HK-2 (cell line): ENCODE measurements around the gene NR3C2.

Experiments used
- DNase-seq: peaks from one replicate; pipeline ENCODE4 v3.0.0-alpha.2; 2018; ENCODE audit not compliant: unreplicated experiment

NR3C2 gene

DNA sequence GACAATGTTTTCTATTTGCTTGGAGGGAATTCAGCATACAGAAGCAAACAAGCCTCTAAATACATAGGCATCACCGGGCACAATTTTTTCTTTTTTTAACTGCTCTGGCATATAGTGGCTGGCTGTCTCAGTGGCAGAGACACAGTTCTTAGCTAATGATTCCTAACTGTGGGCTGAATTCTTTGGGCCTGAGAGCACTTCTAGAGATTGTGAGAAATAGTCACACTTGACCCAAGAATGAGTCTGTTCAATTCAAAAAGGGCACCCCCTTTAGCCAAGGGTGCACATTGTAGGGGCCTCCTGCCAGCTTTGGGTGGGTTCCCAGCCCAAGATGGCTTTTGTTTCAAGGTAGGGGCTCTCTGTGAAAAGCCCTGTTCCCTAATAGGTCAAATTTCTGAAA, 364.6 kb downstream of the NR3C2 start:
- DNase-seq, result no peak

GRCh38 chr4:148076964-148077363, 365.2 kb downstream of the NR3C2 start:
- no peak for DNase-seq

DNA sequence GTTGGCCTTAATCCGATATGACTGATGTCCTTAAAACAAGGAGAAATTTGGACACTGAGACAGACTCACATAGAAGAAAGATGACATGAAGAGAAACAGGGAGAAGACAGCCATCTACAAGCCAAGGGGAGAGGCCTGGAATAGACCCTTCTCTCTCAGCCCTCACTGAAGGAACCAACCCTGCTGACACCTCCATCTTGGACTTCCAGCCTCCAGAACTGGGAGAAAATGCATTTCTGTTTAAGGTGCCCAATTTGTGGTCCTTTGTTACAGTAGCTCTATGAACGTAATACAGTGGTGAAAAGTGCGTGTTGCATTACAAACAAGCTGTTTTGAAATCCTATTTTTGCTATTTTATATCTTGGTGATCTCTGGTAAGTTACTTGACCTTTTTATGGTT, 366.8 kb downstream of the NR3C2 start:
- no peak for DNase-seq

DNA sequence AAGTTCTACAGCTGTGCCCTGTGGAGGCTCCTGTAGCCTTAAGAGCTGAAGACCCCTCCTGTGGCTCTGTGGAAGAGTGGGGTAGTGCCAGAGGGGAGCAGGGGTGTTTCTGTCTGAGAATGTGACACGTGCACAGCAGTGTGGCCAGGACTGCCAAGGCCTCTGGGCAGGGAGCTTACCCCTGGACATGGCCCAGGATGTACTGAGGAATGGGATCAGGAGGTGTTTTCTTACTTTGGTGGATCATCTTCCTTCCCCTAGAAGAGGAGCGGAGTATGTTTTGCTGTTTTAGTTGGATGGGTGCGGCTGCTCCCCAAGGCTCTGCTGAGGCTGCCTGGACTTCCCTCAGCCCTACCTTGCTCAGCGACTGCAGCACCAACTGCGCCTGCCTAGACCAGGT, 367.8 kb downstream of the NR3C2 start:
- no peak for DNase-seq

GRCh38 chr4:148073349-148073748, 368.9 kb downstream of the NR3C2 start:
- no peak for DNase-seq

GRCh38 chr4:148072789-148073188, 369.4 kb downstream of the NR3C2 start:
- no peak for DNase-seq

GRCh38 chr4:148071009-148071408, 371.2 kb downstream of the NR3C2 start:
- peak; percentile 70 for DNase-seq

GRCh38 chr4:148069895-148070178, 372.4 kb downstream of the NR3C2 start:
- no peak for DNase-seq

DNA sequence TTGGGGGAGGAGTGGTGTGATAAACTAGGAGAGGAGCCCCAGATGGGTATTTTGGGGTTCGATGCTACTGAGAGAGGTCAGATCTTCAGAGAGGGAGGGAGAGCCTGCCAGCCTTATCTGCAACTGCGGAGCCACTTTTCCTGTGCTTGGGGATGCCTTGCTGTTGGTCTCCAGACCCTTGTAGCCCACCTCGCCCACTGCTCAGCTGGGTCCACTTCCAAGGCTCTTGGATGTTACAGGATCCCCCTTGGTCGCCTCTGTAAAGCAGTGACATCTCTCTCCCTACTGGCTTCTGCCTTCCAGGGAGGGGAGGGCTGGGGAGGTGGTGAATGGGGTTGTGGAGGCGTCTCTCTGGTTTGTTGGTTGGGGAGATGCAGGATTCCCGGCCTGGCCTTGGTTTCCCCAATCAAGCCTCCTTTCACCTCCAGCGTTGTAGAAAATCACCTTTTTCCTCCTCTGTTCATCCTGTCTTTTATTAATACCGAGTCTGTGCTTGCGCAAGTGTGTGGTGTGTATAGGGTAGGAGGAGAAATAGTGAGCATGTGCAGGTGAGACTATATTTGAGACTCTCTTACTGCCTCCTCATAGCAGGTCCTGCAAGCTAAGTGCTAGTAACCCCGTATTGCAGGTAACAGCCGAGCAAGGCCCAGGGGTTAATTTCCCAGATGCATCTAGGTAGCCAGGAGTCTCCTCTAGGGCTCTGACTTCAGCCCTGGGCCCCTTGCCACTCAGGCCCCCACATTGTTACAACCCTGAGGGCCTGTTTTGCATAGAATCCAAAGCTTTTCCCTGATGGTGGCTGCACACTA, 372.9 kb downstream of the NR3C2 start:
- no peak for DNase-seq

DNA sequence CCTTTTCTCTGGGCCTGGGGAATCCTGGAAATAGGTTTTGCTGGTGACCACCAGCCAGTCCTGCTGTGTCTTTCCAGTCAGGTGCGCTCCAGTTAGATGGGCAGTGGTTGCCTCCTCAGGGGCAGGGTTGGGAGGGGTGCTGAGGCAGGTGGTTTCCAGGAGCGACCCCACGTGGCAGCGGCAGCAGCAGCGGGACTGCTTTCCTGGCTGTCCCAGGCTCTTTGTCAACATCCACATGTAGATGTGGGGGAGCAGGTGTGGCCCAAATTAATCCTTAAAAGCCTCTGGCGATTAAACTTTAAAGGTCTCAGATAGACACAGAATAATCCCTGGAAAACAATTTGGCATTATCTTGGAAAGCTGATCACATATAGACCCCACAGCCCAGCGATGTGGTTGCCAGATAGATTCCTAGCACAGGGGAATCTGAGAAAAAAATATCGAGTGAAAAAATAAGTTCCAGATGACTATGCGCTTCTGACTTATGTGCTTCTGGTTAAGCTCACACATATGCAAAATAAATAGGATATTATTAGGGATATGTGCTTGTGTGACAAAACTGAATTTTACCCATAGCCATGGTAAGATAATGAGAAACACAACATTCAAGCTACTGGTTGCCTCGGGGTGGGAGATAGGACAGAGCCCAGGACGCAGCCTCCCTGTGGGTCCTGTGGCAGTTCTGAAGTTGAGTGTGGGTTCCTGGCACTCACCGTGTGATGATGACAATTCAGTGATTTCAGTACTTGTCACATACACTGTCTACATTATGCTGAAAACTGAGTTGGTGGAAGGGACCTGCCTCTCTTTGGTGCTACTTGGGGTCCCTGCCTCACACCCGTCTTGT, 373.9 kb downstream of the NR3C2 start:
- DNase-seq, result no peak

DNA sequence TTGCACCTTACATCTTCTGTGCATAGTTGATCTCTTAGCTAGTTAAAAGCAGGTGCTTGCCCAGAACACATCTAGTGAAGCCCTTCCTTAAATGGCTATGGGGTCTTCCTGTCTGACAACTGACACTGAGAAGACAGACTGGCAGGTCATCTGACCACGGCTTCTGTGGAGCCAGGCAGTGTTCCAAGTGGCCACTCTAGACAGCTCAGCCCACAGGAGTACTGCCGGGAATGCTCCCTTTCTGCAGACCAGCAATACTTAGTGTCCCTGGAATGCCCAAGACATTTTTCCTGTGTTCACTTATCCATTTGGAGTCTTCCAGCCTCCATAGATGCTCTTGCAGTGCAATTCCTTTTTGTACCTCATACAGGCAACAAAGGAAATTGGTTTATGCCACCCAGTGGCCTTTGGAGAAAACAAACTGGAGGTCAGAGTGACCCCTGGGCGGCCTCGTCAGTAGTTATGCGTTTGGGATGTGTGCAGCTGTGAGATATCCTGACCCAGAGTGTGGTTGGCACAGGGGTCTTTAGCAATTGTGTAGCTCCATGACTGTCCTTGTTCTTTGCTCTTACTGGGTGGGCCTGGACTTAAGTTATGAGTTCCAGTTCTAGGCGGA, 374.8 kb downstream of the NR3C2 start:
- peak; percentile 27 for DNase-seq

GRCh38 chr4:148065075-148065474, 377.1 kb downstream of the NR3C2 start:
- DNase-seq, result no peak

DNA sequence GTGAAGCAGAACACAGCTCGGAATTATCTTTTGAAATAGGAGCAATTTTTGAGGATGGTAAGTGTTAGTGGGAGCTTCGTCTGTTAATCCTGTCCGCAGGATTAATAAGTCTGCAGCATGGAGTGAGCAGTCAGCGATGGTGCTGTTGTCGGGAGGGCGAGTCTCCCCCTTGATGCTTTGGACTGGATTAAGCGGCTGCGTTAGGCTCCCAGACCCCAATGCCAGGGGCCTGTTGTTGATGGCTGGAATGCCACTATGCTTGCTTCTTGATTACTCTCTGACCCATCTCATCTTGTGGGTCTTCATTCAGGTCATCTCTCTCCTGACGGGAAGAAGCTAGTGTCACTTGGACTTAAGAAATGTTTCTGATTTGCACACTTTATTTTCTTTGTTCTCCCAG, 377.8 kb downstream of the NR3C2 start:
- no peak for DNase-seq

DNA sequence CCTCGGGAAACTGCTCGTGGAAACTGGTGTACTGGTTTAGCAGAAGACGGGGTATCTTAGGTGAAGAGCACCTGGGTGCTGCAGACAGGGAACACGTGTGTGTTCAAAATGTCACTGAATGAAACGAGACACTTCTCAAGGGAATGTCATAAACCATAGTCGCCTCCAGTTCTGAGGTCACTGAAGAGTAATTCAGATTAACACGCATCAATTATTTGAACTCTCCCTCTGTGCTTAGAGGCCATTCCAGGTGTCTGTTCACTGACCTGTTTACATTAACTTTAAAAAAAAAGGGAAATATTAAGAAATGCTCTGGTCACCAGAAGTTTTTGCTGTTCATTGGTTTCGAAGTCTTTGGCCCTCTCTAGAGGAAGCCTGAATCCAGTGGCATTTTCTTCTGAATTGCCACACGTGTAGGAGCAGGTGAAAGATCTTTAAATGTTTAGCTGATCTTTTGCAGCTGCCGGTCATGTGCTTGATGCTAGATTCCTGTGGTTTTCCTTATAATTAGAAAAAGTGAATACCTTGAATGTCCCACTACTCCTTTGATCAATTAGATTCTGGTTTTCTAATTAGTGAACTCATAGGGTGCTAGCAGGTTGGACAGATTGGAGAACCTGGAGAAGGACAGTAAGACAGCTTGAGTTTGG, 379.8 kb downstream of the NR3C2 start:
- DNase-seq, result no peak

DNA sequence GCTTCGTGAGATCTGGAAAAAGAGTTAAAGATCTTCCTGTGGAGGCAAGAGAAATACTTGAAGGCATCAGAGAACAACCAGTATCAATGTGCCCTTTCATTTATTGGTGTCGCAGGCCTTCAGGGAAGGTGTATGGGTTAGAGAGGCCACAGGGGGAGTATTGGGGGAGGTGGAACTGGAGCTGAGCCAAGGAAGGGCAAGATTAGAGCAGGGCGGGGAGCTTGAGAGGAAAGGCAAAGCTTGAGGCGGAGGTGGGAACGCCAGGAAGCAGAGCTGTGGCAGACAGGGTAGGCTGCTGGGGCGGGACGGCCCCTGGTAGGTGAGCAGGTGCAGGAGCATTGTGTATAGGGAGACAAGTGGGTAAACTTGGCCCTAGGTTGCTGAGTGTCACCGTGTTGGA, 380.4 kb downstream of the NR3C2 start:
- DNase-seq, result no peak

DNA sequence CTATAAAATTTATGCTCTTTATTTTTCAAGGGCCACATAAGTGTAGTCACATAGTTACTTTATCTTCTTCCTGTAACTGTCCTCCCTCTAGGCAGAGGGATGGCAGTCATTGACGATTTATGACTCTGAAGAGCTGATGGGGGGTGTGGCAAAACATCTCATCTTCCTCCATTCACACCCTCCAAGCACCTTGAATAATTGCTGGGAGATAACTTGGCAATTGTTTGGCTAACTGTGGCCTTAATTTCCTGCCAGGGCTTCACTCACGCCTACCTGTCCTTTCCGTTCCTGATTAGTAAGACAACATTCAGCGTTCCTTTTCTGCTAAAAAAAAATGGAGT, 381.1 kb downstream of the NR3C2 start:
- no peak for DNase-seq

DNA sequence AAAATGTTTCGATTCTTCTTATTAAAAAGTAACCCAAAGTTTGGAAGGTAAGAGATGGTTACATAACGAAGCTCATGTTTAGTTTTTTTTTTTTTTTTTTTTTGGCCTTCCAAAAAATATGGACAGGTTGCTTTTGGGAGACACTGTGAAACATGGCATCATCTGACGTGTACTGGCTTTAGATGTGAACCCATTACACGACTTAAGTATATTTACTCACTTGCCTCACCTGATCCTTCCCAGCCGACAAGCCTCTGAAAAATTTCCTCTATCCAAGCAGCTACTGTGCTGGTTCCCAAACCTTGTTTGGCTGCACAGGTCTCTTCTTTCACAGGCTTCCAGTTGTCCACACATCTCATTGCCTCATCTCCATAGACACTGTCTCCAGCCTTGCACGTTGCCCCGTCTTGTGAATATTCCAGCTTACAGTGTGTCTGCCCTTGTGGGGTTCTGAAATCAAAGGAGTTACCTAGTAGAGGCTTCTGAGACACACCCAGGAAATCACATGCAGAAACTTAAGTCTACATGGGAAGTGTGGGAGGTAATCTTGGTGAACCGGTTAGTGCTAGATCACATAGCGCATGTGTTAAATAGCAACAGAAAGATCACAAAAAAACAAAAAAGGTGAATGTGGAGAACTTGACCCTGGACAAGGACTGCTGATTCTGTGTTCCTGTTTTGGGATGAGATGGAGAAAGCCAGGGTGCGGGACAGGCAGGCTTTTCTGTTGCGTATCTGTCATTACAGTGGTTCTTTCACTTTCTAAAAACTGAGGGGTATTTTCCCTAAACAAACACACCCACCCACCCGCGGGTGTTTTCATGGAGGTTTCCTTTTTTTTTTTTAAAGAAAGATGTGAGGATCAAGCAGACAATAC, 381.7 kb downstream of the NR3C2 start:
- DNase-seq, result no peak

- no peak for DNase-seq
Observed at GRCh38 chr4:148059617-148060180, 382.5 kb downstream of the NR3C2 start.

DNA sequence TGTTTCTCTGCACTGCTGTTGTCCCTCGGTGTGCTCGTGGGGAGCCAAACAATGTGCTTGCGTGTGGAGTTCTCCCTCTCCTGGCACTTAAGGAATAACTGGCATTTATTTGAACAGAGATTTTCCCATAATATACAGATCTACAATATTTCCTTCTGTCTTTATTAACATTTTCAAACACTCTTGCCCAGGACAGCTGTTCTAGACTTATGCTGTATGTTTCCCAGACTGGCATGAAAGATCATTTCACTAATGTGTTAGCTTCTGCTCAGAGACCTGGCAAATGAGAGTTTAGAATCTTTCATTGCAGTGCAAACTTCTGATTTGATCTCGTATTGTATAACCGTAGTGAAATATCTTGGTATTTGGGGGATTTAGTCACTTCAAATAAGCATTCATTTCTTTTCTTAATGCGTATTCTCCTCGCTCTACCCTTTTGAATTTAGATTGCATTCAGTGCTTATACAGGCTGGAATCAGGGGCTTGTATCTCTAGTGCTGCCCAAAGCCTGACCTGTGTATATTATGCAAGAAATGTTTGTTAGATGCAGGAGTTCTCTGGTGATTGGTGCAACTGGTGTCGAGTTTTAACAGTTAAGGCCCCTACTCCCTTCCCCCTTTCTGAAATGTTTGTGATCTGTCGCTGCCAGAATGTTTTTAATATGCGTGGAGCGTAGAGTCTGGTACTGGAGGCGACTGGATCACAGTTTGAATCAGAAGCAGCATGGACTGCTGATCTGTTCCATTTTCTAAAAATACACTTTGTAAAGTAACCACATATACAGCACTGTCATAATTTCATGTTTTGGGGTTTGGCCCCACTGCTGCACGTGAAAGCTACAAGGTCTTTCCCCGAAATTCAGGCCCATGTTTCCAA, 384.0 kb downstream of the NR3C2 start:
- DNase-seq, result no peak

- DNase-seq, result no peak
Observed at GRCh38 chr4:148057516-148057915, 384.7 kb downstream of the NR3C2 start.
